ENCODE results near the gene KMO.

DNA sequence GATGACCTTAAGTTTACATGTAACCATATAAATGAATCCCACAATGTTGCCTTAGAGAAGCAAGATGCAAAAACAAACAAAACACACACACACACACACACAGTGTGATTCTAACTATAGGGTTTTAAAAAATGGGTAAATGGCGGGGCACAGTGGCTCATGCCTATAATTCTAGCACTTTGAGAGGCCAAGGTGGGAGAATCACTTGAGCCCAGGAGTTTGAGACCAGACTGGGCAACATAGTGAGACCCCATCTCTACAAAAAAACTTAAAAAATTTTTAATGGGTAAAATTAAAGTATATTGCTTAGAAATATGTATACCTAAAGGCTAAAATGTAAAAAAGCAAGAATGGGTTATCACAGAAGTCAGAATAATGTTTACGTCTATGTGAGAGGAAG is 15.8 kb downstream of the KMO start:
- TF ChIP-seq CTCF (IDR thresholded peaks at IDR 0.05) = no peak
- no peak for TF ChIP-seq ZFX (IDR thresholded peaks at IDR 0.05; ENCODE audit: borderline replicate concordance)

Data from 22Rv1 (cell line).